Hematopoietic multipotent progenitor cell treated with erythropoietin and hydrocortisone succinate and interleukin-3 and kit ligand, for 6 days (in vitro differentiated cells): ENCODE data around the gene SMIM1.
"Not testable (repeated sequence)": the region's sequence is repeated elsewhere in the genome, so short reads cannot be mapped to it uniquely, and the experiment has no call there.

Experiments used
- DNase-seq: peaks from one replicate; pipeline ENCODE4 v3.0.0-alpha.2; 2015

SMIM1 gene

DNA sequence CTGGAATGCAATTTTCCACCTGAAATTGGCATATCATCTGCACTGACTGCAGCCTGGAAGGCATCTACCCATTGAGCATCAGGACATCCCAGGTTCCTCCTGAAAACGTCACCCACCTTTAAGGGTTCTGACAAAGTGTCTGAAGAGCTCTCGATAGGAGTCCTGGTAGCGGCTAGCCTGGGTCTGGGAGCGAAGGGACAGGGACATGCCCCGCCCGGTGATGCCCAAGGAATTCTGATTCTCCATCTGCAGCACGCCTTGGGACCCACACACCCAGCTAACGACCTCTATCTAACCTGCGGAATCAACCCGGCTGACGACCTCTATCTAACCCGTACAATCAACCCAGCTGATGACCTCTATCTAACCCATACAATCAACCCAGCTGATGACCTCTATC is 33.6 kb upstream of the SMIM1 start:
- no peak for DNase-seq

GRCh38 chr1:3740042-3740441 is 32.5 kb upstream of the SMIM1 start:
- no peak for DNase-seq

DNA sequence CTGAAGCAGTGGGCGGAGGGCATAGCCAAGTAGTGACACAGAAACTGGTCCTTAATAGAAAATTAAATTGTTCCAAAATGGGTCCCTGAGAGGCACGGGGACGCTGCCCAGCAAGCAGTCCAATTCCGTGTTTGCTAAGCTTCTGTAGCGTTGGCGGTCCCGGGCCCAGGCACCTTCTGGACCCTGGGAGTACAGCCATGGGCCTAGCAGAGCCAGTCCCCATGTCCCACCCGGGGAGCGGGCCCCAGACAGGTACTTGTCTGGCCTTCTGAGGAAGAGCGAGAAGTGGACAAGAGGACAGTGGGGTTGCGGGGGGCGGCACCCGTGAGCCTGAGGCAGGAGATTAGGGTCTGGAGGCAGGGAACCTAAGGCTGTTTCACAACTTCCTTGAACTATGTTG is 31.8 kb upstream of the SMIM1 start:
- no peak for DNase-seq

DNA sequence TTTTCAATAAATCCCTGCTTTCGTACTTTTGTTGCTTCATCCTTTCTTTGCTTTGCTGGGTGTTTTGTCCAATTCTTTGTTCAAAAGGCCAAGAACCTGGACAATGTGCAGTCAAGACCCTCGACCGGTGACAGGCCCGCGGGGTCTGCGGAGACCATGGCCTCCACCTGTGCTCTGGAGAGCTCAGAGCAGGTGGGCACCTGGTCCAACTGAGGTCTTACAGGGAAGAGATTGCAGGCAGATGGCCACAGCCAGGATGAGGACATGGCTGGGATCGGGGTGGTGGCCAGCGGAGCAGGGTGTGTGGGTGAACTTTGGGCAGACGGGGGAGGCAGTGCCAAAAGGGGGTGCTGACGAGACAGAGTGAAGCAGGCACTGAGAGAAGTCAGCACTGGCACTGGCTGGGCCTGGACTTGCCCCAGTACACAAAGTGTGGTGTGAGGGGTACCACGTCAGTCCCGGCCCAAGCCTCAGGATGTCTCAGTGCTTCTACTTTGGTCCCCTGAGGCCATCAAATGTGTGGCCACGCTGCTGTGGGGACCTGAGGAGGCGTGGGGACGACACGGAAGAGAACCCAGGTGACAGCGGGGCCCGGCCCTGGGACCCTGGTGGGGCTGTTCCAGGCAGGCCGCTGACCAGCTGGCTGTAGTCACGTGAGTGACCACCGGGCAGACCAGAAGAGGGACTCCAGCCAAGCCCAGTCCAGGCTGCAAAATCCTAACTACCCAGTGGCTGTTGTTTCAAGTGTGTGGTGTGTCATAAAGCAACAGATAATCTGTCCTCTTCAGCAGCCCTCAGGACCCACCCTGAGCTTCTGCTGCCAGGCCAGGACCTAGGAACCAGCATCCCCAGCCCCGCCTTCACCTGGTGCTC is 30.7 kb upstream of the SMIM1 start:
- DNase-seq, result no peak

- no peak for DNase-seq
These were observed 29.9 kb upstream of the SMIM1 start for GRCh38 chr1:3742439-3743298.

GRCh38 chr1:3743421-3743820 is 29.1 kb upstream of the SMIM1 start:
- no peak for DNase-seq

DNA sequence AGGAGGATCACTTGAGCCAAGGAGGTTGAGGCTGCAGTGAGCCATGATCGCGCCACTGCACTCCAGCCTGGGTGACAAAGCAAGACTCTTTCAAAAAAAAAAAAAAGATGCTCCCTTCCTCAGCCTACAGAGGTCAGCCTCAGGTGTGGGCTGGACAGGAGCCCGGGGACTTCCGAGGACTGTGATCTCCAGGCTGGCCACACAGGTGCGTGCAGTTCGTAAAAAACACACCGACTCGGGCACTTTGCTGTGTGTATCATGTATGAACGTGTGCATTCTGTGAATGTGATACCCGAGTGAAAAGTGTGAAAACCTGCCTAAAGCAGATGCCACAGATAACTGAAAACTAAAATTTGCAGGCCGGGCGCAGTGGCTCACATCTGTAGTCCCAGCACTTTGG is 28.7 kb upstream of the SMIM1 start:
- DNase-seq, result no peak

- DNase-seq, result no peak
These were observed 27.9 kb upstream of the SMIM1 start for GRCh38 chr1:3744646-3745045.

DNA sequence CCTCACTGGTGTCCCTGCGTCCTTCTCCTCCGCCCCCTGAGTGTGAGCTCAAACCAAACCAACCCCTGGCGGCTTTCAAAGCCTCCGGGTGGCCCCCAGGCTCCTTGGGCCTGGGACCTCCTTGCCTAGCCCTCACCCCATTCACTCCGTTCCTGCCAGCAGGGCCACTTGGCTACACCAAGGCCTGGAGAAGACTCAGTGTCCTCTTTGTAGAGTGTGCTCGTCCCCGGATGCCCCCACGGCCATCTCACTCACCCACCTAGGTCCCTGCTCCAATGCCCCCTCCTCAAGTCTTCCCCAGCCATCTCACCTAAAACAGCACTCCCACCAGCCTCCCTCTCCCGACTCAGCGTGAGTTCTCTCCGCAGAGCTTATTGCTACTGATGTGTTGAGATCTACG is 27.5 kb upstream of the SMIM1 start:
- DNase-seq, result no peak

DNA sequence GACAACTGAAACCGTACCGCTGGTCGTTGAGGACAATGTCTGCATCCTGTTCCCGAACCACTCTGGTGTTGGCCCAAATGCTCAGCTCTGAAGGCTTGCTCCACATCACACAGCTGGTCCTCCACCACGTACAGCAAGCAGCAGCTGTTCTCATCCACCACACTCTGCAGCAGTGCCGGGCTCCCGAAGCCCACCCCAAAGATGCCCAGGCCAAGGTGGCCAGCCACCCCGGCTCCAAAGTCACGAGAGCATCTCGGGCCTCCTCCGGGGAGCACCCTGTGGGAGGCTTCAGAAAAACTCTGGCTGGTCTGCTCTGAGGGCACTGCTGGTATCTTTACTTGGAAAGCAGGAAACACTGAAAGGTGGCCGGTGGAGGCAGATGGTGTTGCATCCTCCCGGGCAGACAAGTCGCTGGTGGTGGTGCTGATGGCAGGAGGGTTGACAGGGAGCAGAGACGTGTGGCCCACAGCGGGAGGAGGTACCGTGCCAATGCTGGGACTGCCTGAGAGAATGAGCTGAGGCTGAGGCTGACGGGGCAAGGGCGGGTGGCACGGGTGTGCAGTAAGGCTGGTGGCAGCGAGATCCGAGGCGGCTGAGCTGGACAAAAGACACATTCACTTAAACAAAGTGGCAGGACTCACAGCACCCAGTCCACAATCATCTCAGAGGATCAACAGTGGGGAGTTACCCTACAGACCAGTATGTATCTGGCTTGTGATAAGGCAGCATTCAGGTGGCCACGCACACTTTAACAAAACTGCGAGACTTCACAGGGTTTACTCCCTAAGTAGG is 26.8 kb upstream of the SMIM1 start:
- peak; percentile 69 for DNase-seq

GRCh38 chr1:3746389-3746829 is 26.1 kb upstream of the SMIM1 start:
- no peak for DNase-seq

GRCh38 chr1:3746830-3747521 is 25.6 kb upstream of the SMIM1 start:
- peak; percentile 91 for DNase-seq

DNA sequence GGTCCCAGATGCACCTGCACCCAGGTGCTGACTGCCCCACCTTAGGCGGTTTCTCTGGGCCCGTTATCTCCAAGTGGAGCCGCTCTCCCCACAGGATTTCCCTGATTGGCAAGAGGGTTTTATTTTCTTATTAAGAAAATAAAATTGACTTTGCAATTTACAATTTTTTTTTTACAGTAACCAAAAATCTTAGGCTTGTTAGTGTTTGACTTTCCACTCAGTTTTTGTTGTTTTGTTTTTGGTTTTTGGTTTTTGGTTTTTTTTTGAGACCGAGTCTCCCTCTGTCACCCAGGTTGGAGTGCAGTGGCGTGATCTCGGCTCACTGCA is 25.1 kb upstream of the SMIM1 start:
- DNase-seq, result no peak

DNA sequence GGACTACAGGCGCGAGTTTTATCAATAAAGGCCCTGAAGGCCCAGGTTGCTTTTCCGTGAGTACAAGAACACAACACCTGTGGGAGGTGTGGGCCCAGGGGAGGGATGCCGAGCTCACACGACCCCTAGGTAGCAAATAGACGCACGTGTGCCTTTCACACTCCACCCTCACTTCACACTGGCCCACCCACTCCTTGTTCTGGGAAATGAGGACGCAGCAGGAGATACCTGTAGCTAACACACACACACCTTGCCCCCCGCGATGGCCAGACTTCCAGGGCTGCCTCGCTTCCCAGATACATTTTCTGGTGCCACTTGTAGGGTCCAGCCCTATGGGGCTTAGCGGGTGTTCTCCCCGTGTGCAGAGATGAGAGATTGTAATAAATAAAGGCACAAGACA is 24.6 kb upstream of the SMIM1 start:
- DNase-seq, result no peak

GRCh38 chr1:3748316-3748900 is 24.1 kb upstream of the SMIM1 start:
- not testable (repeated sequence) for DNase-seq

DNA sequence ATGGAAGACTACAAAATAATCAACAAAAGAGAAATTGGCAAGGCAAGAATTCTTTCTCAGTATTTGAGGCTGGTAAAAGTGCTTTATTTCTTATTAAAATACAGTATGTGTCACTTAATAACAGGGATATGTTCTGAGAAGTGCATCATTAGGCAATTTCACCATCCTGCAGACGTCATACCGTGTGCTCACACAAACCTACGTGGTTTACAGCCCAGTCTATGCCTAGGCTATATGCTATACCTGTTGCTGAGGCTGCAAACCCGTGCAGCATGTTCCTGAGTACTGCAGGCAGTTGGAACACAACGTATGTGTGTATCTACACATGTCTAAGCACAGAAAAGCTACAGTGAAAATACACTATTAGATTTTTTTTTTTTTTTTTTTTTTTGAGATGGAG is 23.0 kb upstream of the SMIM1 start:
- DNase-seq, result no peak

- DNase-seq, result peak; percentile 62
These were observed 21.8 kb upstream of the SMIM1 start for GRCh38 chr1:3750741-3751140.

GRCh38 chr1:3752400-3752945 is 20.1 kb upstream of the SMIM1 start, which contains the start of gene CCDC27:
Gene CCDC27, plus strand, starts transcription at chr1:3752450. Its CDS starts 32 bp downstream, at chr1:3752482.
- no peak for DNase-seq

GRCh38 chr1:3753656-3754454 is 18.7 kb upstream of the SMIM1 start:
- DNase-seq, result no peak

DNA sequence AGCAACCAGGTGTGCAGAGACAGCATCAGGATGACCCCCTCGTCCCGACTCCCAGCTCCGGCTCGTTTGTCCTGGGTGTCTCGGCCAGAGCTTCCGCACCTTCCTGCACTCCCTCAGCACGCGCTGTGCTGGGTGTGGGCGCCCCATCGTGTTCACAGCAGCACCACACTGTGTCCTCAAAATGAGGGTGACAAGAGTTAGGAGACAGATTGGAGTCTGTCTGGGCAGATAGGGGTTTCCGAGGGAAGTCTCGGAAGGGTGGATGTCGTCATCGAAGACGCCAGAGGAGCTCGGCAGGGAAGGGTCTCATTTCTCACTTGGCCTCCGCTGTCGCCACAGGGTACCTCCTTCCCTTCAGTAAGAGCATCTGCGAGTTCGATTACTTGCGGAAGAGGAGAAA is 16.2 kb upstream of the SMIM1 start:
- no peak for DNase-seq

- DNase-seq, result no peak
These were observed 13.4 kb upstream of the SMIM1 start for GRCh38 chr1:3759164-3759563.
